HEK293T (cell line): ENCODE measurements around the gene SMCR8.

Source experiments
- ELF4 ChIP-seq: fragments of 450-650 bp; IDR thresholded peaks from 2 replicates; pipeline ENCODE4 v1.6.1; 2017; ENCODE audit warnings: antibody characterized with exemption
- FOXK2 ChIP-seq: fragments of 450-650 bp; IDR thresholded peaks from 2 replicates; pipeline ENCODE4 v1.6.1; 2016; ENCODE audit warnings: mild to moderate bottlenecking

- TF ChIP-seq ELF4 = no peak
- TF ChIP-seq FOXK2 = no peak
Measured at GRCh38 chr17:18315562-18315922, 449 bp downstream of the SMCR8 start.
